Measurements from ENCODE around the gene CRELD1. TPM values are rescaled to one million over a fixed set of nuclear protein-coding genes. Genes with fewer than 3 reads are reported as not detected.

The CRELD1 gene
- total and polyA plus RNA-seq, 2 of the 13 experiments (the other 11 are each of a cell fraction or from before 2014, with no cell fraction given): 27.1 to 61.9 TPM

DNA sequence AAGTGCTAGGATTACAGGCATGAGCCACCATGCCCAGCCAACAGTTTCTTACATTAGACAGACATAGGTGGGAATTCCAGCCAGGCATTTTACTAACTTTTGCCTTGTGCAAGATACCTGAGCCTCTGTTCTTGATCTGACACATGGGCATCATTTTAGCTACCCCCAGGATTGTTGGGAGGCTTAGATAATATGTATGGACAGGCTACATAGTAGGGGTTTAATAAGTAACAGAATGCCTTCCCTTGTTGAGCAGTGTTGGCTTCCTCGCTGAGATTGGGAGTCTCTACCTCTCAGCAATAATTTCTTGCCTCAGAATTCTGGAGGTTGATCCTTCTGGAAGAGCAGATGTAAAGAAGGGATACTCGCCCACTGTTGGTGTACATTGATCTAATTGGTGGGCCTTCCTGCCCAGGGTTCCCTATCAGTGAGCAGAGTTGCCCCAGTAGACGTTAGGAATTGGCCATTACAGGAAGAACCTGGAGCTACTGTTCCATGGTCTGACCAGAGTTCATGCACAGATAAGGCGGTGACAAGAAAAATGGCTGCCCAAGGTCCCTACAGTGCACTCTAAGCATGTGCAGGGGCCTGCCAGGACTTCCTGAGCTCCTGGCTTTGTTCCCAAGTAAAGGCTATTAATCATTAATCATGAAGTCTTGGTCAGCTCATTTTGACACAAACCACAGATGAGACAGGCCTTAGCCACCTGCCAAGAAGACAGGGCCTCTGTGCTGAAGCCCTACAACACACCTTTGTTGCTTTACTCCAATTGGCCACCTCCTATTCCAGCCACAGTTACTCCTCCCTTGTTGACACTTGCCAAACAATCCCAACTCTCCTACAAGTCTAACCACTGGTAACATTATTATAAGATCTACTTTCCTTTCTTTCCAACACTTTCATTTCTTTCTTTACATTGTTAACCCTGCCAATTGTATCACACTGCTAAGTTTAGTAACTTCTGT lies 35.9 kb upstream of the CRELD1 start (continued):
- no peak for TF ChIP-seq ZNF547 (CRISPR knock-in tag; IDR thresholded peaks at IDR 0.05)
- TF ChIP-seq, protein P1, sequence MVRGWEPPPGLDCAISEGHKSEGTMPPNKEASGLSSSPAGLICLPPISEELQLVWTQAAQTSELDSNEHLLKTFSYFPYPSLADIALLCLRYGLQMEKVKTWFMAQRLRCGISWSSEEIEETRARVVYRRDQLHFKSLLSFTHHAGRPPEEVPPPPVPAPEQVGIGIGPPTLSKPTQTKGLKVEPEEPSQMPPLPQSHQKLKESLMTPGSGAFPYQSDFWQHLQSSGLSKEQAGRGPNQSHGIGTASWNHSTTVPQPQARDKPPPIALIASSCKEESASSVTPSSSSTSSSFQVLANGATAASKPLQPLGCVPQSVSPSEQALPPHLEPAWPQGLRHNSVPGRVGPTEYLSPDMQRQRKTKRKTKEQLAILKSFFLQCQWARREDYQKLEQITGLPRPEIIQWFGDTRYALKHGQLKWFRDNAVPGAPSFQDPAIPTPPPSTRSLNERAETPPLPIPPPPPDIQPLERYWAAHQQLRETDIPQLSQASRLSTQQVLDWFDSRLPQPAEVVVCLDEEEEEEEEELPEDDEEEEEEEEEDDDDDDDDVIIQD (CRISPR knock-in tag; IDR thresholded peaks at IDR 0.05; ENCODE audit: low read depth): no peak; the same call in 1 of the 2 replicates
- peak; percentile 70; the same call in 1 of the 2 replicates for TF ChIP-seq PITX1 (CRISPR knock-in tag; IDR thresholded peaks at IDR 0.05)
- no peak for TF ChIP-seq KLF15 (CRISPR knock-in tag; IDR thresholded peaks at IDR 0.05; ENCODE audit: borderline replicate concordance)
- TF ChIP-seq CENPX (CRISPR knock-in tag; IDR thresholded peaks at IDR 0.05): no peak
- TF ChIP-seq NFATC3 (CRISPR knock-in tag; IDR thresholded peaks at IDR 0.05): no peak
- no peak for TF ChIP-seq ZNF121 (CRISPR knock-in tag; IDR thresholded peaks at IDR 0.05)
- no peak for TF ChIP-seq ZNF10 (CRISPR knock-in tag; IDR thresholded peaks at IDR 0.05; ENCODE audit: borderline replicate concordance, low read depth)
- TF ChIP-seq ZNF570 (CRISPR knock-in tag; IDR thresholded peaks at IDR 0.05; ENCODE audit: borderline replicate concordance): no peak
- 0 out of 2 replicates have a peak, but pooled peaks have one; percentile 28 for TF ChIP-seq KLF9 (CRISPR knock-in tag; IDR thresholded peaks at IDR 0.05; ENCODE audit: low read depth)
- TF ChIP-seq MED8 (CRISPR knock-in tag; IDR thresholded peaks at IDR 0.05; ENCODE audit: insufficient replicate concordance): peak; percentile 37
- TF ChIP-seq RAD51 (IDR thresholded peaks at IDR 0.05; ENCODE audit: borderline replicate concordance): no peak
- TF ChIP-seq, protein P2, sequence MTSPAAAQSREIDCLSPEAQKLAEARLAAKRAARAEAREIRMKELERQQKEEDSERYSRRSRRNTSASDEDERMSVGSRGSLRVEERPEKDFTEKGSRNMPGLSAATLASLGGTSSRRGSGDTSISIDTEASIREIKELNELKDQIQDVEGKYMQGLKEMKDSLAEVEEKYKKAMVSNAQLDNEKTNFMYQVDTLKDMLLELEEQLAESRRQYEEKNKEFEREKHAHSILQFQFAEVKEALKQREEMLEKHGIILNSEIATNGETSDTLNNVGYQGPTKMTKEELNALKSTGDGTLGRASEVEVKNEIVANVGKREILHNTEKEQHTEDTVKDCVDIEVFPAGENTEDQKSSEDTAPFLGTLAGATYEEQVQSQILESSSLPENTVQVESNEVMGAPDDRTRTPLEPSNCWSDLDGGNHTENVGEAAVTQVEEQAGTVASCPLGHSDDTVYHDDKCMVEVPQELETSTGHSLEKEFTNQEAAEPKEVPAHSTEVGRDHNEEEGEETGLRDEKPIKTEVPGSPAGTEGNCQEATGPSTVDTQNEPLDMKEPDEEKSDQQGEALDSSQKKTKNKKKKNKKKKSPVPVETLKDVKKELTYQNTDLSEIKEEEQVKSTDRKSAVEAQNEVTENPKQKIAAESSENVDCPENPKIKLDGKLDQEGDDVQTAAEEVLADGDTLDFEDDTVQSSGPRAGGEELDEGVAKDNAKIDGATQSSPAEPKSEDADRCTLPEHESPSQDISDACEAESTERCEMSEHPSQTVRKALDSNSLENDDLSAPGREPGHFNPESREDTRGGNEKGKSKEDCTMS (CRISPR knock-in tag; conservative IDR thresholded peaks at IDR 0.05): no peak
- TF ChIP-seq POGZ (CRISPR knock-in tag; IDR thresholded peaks at IDR 0.05): peak; percentile 66
- TF ChIP-seq SRSF1 (optimal IDR thresholded peaks at IDR 0.05; ENCODE audit: low read depth, low read length): no peak
- TF ChIP-seq ZNF235 (CRISPR knock-in tag; IDR thresholded peaks at IDR 0.05; ENCODE audit: borderline replicate concordance): no peak
- TF ChIP-seq, protein P3, sequence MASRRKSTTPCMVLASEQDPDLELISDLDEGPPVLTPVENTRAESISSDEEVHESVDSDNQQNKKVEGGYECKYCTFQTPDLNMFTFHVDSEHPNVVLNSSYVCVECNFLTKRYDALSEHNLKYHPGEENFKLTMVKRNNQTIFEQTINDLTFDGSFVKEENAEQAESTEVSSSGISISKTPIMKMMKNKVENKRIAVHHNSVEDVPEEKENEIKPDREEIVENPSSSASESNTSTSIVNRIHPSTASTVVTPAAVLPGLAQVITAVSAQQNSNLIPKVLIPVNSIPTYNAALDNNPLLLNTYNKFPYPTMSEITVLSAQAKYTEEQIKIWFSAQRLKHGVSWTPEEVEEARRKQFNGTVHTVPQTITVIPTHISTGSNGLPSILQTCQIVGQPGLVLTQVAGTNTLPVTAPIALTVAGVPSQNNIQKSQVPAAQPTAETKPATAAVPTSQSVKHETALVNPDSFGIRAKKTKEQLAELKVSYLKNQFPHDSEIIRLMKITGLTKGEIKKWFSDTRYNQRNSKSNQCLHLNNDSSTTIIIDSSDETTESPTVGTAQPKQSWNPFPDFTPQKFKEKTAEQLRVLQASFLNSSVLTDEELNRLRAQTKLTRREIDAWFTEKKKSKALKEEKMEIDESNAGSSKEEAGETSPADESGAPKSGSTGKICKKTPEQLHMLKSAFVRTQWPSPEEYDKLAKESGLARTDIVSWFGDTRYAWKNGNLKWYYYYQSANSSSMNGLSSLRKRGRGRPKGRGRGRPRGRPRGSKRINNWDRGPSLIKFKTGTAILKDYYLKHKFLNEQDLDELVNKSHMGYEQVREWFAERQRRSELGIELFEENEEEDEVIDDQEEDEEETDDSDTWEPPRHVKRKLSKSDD (CRISPR knock-in tag; IDR thresholded peaks at IDR 0.05; ENCODE audit: low read depth): no peak
- no peak for TF ChIP-seq ZKSCAN8 (CRISPR knock-in tag; IDR thresholded peaks at IDR 0.05; ENCODE audit: borderline replicate concordance)
- TF ChIP-seq NFE2L2 (IDR thresholded peaks at IDR 0.05; ENCODE audit: low read length): no peak
- TF ChIP-seq IRX3 (CRISPR knock-in tag; IDR thresholded peaks at IDR 0.05; ENCODE audit: borderline replicate concordance, low read depth): no peak
- TF ChIP-seq AGO2 (optimal IDR thresholded peaks at IDR 0.05; ENCODE audit: low read depth, low read length): no peak
